Brain pericyte (primary cell): ENCODE data around the gene PGAP3.

ENCODE experiments used
- DNase-seq: peaks from one replicate; pipeline ENCODE4 v3.0.0-alpha.2; 2012; ENCODE audit warnings: low read depth, low spot score

Gene PGAP3

GRCh38 chr17:39697961-39698360 is 10.1 kb upstream of the PGAP3 start:
- no peak for DNase-seq

GRCh38 chr17:39696731-39697130 is 8.9 kb upstream of the PGAP3 start:
- DNase-seq: no peak

GRCh38 chr17:39695089-39695474 is 7.2 kb upstream of the PGAP3 start:
- DNase-seq: no peak

- no peak for DNase-seq
Observed at GRCh38 chr17:39694593-39694992, 6.7 kb upstream of the PGAP3 start.

- no peak for DNase-seq
Observed at GRCh38 chr17:39688945-39689344, 1.1 kb upstream of the PGAP3 start.

- no peak for DNase-seq
Observed at GRCh38 chr17:39688475-39688835, 598 bp upstream of the PGAP3 start.

GRCh38 chr17:39687101-39687545 is 734 bp downstream of the PGAP3 start:
- DNase-seq: no peak

- DNase-seq: no peak
Observed at GRCh38 chr17:39684369-39685192, 3.3 kb downstream of the PGAP3 start.

- DNase-seq: no peak
Observed at GRCh38 chr17:39683295-39683939, 4.4 kb downstream of the PGAP3 start.

GRCh38 chr17:39679521-39680192 is 8.2 kb downstream of the PGAP3 start:
- DNase-seq: no peak

GRCh38 chr17:39678340-39679116 is 9.3 kb downstream of the PGAP3 start:
- DNase-seq: no peak

GRCh38 chr17:39677542-39678339 is 10.1 kb downstream of the PGAP3 start:
- DNase-seq: no peak

GRCh38 chr17:39677072-39677471 is 10.8 kb downstream of the PGAP3 start:
- DNase-seq: no peak

- DNase-seq: no peak
Observed at GRCh38 chr17:39676198-39676819, 11.5 kb downstream of the PGAP3 start.

GRCh38 chr17:39675390-39676082 is 12.3 kb downstream of the PGAP3 start:
- DNase-seq: no peak

GRCh38 chr17:39674702-39675389 is 13.0 kb downstream of the PGAP3 start:
- no peak for DNase-seq

GRCh38 chr17:39674179-39674578 is 13.7 kb downstream of the PGAP3 start:
- DNase-seq: no peak

GRCh38 chr17:39673335-39674081 is 14.3 kb downstream of the PGAP3 start:
- DNase-seq: no peak
